ENCODE results near the gene RGPD4.
"Not testable (repeated sequence)": the region's sequence is repeated elsewhere in the genome, so short reads cannot be mapped to it uniquely, and the experiment has no call there.

The RGPD4 gene

GRCh38 chr2:107826749-107827148, at the start of gene RGPD4:
Gene RGPD4 (plus strand): TSS chr2:107826892. CDS start chr2:107827014, 122 bp downstream.
- not testable (repeated sequence) for DNase-seq

DNA sequence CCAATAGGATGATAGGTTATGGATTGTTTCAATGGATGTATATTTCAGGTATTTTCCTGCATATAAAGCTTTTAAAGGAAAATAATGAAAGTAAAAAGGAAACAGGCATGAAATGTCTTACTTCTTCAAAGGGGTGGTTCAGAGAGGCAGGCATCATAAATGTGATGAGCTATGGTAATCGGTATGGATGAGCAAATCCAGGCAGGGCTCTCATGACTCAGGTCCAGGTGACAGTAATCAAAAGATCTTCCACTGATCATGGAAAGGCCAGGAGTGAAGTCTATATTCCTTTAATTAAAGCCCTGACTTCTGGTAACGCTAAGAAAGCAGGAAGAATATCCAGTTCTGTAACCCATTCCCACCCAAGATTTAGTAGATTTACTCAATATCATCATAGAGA, 48.7 kb upstream of the RGPD4 start:
- no peak for DNase-seq

GRCh38 chr2:107785756-107786155, 40.9 kb upstream of the RGPD4 start:
- no peak for DNase-seq

- DNase-seq = no peak
Observed at GRCh38 chr2:107790837-107791236, 35.9 kb upstream of the RGPD4 start.

- peak; percentile 93 for DNase-seq
Observed at GRCh38 chr2:107801498-107801897, 25.2 kb upstream of the RGPD4 start.

GRCh38 chr2:107804608-107805498, 21.8 kb upstream of the RGPD4 start:
- DNase-seq = no peak

DNA sequence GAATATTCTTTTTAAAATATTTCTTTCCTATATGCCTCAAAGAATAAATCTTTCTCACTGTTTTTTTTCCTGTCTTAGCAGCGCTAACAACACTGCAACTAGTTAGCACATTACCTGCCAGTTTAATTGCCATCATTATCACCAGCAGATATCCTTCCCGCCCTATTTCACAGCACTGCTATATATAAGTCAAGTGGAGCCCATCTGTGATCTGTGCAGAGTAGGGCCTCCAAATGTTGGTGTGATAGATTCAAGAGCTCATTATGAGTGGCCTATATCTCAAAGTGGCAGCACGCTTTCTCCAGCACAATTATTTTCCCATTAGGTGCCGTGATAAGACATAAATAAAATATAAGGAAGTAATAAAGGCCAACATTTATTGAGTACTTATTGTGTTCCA, 19.8 kb upstream of the RGPD4 start:
- DNase-seq = no peak

DNA sequence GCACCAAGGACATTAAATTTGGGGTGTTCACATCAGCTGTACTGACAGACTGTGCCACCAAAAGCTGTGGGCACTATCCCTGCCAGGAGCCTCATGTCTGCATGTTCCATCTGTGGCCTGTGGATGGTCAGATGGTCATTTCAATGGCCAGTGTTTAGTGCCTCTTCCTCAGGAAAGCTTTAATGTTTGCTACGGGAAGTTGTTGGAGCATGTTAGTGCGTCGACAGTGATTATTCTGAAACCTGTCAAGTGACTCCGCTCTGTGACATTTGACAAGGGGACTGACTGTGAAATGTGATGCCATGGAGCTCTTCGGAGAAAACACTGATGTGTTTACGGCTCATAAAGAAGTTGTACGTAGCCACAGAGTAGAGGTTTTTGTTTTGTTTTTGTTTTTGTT, 18.7 kb upstream of the RGPD4 start:
- DNase-seq = peak; percentile 15

DNA sequence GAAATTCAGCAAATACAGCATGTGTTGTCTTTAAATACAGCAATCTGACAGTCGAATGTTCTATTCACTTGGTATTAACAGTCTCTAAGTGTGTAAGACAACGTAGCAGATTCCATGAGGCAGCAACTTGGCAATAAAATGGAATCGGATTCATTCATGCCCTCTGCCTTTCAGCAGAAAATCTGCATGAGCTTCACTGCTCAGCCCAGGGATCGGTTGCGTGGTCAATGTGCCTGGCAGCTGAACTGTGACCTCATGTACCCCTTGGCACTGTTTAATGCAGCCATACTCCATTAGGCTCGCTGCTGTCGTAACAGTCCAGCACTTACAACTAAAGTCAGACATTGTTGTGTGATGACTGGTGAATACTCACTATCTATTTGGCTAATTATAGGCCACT, 17.7 kb upstream of the RGPD4 start:
- peak; percentile 81 for DNase-seq

- DNase-seq = peak; percentile 87
Observed at GRCh38 chr2:107809835-107810234, 16.9 kb upstream of the RGPD4 start.

GRCh38 chr2:107810734-107811133, 16.0 kb upstream of the RGPD4 start:
- no peak for DNase-seq

DNA sequence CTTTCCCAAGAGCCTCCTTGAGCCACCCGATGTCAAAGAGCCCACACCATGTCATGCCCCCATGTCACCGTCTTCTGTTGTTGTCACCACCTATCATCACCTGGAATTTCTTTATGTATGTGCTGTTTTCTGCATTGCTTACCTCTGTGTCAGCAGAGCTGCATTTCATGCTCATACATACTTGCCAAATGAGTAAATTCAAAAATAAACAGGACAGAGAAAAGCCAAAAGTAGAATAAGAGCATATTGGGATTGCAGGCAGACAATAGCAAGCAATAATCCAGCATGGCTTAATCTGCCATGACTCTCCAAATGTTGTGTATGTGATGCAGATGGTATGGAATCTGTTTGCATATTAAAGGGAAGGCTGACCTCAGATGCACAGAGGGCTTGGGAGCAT, 15.3 kb upstream of the RGPD4 start:
- peak; percentile 36 for DNase-seq

DNA sequence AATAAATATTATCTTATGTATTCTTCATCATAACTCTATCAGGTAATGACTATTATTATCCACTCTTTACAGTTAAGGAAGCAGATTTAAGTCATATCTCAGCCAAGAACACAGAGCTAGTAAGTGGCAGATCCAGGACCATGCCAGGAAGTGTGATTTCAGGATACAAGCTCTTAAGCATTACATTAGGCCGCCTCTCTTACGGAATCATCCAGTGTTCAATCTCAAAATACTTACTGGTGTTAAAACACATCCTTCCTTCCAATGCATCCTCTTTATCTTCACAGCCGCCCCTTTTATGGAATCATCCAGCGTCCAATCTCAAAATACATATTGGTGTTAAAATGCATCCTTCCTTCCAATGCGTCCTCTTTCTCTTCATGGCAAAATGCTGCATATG, 14.7 kb upstream of the RGPD4 start:
- DNase-seq = no peak

DNA sequence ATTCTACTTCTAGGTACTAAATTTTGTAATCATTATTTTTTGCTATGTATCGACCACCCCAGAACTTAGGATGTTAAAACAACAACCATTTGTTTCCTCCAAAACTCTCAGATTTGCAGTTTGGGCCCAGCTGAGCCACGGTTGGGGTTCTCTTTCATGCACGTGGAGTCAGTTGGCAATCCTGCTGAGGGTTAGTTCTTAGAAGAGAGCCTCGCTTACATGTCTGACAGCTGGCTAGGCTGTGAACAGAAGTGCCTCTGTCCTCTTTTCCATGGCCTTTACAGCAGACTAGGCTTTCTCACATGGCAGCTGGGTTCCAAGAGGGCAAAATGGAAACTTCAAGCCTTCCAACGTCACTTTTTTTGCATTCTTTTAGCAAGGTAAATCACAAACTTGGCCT, 9.3 kb upstream of the RGPD4 start:
- no peak for DNase-seq

DNA sequence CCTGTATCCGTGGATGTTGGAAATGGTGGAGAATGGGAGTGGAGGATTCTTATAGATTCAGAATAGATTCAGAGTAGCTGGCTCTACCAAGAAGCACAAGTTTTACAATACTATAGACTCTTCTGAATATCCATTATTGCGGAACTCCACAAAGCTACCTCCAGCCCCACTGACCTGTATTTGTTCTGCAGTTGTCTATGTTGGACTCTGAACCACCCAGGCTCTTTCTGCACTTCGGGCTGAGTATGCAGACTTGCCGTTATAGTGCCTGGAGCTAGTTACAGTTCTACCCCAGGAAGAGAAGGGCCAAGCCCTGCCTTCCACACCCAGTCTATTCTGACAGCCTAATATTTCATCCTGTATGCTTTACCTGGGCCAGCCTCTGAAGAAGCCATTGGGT, 4.4 kb upstream of the RGPD4 start:
- DNase-seq = no peak

- DNase-seq = no peak
Observed at GRCh38 chr2:107824451-107825205, 2.1 kb upstream of the RGPD4 start.

GRCh38 chr2:107825206-107825563, 1.5 kb upstream of the RGPD4 start:
- no peak for DNase-seq

DNA sequence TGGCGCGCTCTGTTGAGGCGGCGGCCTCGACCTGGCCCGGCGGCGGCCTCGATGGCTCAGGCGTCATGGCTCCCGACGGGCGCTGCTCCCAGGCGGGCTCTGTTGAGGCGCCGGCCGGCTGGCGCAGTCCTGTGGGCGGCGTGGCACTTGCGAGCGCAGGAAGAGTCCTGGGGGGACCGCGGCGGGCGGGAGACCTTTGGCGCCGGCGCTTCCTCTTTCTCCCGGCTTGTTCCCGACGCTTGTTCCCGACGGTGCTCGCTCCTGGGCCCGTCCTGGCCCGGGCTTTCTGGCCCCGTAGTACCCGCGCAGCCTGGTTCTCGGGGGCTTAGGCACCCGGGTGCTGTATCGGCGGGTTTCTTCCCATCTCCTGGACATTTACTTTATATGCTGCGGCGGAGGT, 2.8 kb downstream of the RGPD4 start:
- not testable (repeated sequence) for DNase-seq

DNA sequence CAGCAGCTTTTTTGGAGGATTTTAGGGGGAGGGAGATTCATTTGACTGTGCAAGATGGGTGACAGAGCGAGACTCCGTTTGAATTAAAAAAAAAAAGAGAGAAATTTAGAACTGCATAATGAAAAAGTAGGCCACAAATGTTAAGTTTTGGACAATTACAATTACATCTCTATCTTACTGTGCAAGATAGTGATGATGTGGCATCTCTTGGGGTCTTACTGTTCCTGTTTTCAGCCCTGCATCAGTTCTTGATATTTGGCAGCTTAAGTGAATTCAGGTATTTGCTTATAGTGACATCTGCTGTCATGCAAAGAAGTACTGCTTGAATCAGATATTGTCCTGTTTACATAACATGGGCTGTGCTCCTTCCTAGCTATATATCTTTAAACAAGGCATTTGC, 6.5 kb downstream of the RGPD4 start:
- DNase-seq = not testable (repeated sequence)

- DNase-seq = peak; percentile 30
Observed at GRCh38 chr2:107833618-107834017, 6.9 kb downstream of the RGPD4 start.

- DNase-seq = peak; percentile 35
Observed at GRCh38 chr2:107916121-107916520, 89.4 kb downstream of the RGPD4 start.

DNA sequence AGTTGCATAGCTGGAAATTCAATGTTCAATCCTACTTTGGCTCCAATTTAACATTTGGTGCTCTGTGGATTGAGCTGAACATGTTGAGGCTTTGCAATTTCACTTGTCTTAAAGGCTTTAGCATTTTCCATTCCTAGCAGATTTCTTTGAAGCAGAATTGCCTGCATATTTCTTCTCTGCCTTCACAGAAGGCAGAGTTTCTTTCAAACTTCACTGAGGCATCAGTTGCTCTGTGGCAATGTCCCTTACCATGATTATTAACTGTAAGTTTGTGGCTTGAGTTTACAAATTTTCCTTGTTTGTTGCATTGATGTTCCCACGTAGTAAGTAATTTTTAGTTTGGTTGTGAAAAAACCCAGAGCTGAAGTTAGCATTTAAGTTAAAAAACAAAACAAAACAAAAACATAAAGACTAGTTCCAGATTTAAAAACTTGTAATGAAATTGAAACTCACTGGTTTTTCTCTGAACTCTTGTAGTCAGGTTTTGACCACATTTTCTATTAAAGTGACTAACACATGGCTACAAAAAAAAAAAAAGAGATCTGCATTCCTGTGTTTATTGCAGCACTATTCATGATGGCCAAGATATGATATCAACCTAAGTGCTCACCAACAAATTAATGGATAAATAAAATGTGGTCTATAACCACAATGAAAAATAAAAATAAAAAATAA, 90.1 kb downstream of the RGPD4 start:
- not testable (repeated sequence) for DNase-seq

DNA sequence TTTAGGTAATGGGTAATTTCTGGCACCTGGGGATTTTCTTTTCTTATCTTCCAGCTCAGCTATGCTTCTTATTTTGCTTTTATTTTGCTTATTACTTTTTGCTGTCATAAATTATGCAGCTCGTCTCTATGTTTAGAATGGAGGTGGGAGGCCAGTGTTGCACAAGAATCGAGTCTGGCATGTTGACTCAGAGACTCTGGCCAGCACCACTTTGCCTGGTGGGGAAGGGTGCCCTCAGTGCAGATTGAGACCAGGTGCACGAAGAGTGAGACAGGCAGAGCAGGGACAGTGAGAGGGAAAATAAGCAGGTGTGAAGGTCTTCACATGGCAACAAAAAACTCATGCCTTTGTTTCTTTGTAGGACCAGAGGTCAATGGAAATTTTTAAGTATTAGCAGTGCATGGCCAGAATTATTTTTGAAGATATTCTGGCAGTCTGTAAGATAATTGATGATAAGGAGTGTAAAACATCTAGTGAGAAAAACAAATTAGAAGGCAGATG, 100.4 kb downstream of the RGPD4 start:
- no peak for DNase-seq
